Dendritic cell treated with granulocyte-macrophage colony-stimulating factor and Interleukin-4, amounts not matched to agents 40 ng/mL and 50 ng/mL, for 4 days (primary cell): Measurements from ENCODE around the gene MAP3K2.

Source experiments
- H3K27ac Mint-ChIP-seq: one replicate; pipeline ENCODE4 v1.8.0; 2022; ENCODE audit warnings: mild to moderate bottlenecking, mixed read lengths
- H3K27me3 Mint-ChIP-seq: one replicate; pipeline ENCODE4 v1.8.0; 2022; ENCODE audit warnings: mild to moderate bottlenecking, mixed read lengths
- H3K36me3 Mint-ChIP-seq: one replicate; pipeline ENCODE4 v1.8.0; 2022; ENCODE audit warnings: low read depth, mixed read lengths
- H3K4me1 Mint-ChIP-seq: one replicate; pipeline ENCODE4 v1.8.0; 2022; ENCODE audit warnings: low read depth, mixed read lengths
- H3K4me3 Mint-ChIP-seq: one replicate; pipeline ENCODE4 v1.8.0; 2022; ENCODE audit warnings: mild to moderate bottlenecking, moderate library complexity, mixed read lengths
- H3K9me3 Mint-ChIP-seq: one replicate; pipeline ENCODE4 v1.8.0; 2022; ENCODE audit warnings: mixed read lengths
- intact Hi-C: fragments of 100-400 bp; cut with micrococcal nuclease; formaldehyde crosslinking; loops from one replicate; pipeline ENCODE4 v1.15.0; 2022

Gene MAP3K2

DNA sequence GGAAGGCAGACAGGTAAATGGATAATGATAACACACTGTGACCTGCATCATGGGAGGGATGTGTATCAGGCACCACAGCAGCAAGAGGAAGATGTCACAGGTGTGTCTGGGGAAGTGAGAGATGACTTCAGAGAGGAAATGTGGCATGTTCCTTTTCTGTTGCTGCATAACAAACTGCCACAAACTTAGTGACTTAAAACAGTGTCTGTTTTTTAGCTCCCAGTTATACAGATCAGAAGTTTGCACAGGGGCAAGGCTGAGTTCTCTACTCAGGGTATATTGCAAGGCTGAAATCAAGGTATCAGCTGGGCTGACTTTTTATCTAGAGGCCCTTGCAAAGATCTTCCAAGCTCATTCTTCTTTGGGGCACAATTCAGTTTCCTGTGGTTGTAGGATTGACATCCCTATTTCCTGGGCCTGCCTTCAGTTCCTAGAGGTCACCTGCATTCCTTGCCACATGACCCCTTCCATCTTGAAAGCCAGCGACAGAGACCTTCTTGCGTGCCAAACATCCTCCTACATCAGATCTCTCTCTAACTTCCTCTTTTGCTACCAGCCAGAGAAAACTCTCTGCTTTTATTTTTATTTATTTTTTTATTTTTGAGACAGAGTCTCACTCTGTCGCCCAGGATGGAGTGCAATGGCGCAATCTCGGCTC lies 2.1 kb upstream of the MAP3K2 start:
- Mint-ChIP-seq H3K27ac (peak overlapping the region; percentile 97), H3K4me3 (peak overlapping the region; percentile 54), H3K36me3 (peaks cover 11% of the 10 kb centered on the region), H3K27me3 (no peaks in the 10 kb centered on the region), H3K9me3 (peaks cover 6% of the 10 kb centered on the region), H3K4me1 (peaks cover 57% of the 10 kb centered on the region)
- intact Hi-C loops, result loop anchor here (2.0 kb wide), 1 partner anchor 15 kb away; no protein-coding TSS in a partner anchor

DNA sequence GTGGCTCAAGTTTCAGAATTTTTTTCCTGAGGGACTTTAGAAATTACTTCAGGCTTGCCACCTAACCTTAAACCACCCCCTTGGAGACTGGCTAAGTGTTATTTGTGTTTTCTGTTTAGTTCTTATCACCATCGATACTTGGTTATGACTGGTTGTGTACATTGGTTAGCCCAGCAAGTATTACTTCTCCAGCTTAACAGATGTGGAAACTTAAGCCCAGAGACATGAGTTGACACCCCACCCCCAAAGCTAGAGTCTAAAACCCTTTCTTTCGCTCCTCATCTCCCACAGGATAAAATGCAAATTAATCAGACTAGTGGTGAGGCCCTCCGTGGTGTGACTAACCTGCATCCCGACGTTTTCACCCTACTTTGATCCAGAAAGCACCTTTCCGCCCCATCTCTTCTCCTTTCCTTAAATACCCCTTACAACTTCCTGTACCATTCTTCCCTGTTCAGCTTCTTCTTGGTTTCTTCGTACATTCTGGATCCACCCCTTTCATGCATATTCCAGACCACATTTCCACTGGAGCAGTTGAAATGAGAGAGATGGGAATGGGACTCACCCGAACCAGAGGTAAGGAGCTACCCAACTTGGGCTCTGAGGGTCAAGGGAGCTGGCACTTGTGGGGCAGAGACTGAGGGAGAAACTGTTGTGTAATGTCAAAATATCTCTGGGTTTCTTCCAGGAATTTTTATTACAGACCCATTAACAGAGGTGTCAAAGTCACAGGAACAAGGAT lies 819 bp upstream of the MAP3K2 start:
- Mint-ChIP-seq H3K27me3 (no peaks in the 10 kb centered on the region), H3K9me3 (no peaks in the 10 kb centered on the region), H3K27ac (peak overlapping the region; percentile 97), H3K36me3 (peaks cover 21% of the 10 kb centered on the region), H3K4me1 (peaks cover 67% of the 10 kb centered on the region), H3K4me3 (peak overlapping the region; percentile 82)
- intact Hi-C loops, result no loop called here

DNA sequence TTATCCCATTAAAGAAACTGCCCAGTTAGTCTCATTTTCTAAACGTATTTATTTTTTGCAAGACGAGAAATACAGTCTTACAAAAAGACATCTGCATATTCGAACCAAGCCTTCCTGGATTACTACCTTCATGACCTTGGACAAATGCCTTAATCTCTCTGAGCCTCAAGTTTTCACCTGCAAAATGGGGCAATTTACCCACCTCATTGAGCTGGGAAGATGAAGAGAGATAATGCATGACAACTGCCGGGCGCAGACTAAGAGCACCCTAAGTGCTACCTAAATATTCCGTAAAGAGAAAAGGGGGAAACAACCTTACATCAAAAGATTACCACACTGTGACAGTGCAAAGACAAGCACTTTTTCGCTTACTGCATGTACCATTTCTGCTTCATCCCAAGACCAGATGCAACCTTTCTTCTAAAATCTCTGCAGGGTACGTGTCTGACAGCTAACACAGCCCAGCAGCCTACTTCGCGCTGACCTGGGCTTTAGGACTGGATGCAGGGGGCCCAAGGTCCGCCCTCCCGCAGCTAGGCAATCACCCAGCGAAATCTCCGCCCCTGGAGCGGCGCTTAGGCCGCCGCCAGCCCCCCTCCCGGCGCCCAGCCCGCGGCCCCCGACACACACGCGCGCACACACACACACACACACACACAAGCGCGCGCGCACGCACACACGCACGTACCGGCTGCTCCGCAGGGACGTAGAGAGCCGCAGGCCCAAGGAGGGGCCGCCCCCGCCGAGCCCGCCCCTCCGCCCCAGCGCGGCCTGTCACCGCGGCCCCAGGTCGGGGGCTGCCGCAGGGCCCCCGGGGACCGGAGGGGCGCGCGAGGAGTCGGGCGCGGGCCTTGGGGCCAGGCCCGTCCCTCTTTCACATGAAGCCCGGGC lies 766 bp downstream of the MAP3K2 start:
- H3K27me3 Mint-ChIP-seq, result no peaks in the 10 kb centered on the region
- peak overlapping the region; percentile 97 for H3K27ac Mint-ChIP-seq
- intact Hi-C loops, result loop anchor here (1.0 to 2.0 kb wide), 2 partner anchors 24 to 36 kb away; no protein-coding TSS in a partner anchor
- H3K36me3 Mint-ChIP-seq, result peaks cover 33% of the 10 kb centered on the region
- no peaks in the 10 kb centered on the region for H3K9me3 Mint-ChIP-seq
- H3K4me1 Mint-ChIP-seq, result peaks cover 70% of the 10 kb centered on the region
- peak overlapping the region; percentile 80 for H3K4me3 Mint-ChIP-seq

DNA sequence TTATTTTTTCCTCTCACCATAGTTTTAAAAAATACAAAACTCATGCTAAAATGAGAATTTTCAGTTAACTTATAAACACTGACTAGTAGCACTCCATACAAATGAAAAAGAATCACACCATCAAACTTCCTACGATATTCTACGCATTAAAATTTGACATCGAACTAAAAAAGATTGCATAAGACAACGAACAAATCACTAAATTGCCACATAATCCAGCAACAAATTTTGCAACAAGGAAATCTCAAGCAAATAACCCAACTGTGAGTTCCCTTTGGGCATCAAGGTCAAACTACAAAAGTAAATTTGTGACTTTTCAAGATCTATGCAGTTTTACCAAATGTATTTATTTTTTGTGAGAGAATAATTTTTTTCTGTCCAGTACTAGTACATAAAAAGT lies 1.5 kb downstream of the MAP3K2 start:
- Mint-ChIP-seq H3K36me3 (peaks cover 33% of the 10 kb centered on the region), H3K27me3 (no peaks in the 10 kb centered on the region), H3K4me3 (peak overlapping the region; percentile 80), H3K9me3 (no peaks in the 10 kb centered on the region), H3K4me1 (peaks cover 71% of the 10 kb centered on the region), H3K27ac (peak overlapping the region; percentile 97)
- intact Hi-C loops, result loop anchor here (2.0 kb wide), 1 partner anchor 25 kb away; no protein-coding TSS in a partner anchor

DNA sequence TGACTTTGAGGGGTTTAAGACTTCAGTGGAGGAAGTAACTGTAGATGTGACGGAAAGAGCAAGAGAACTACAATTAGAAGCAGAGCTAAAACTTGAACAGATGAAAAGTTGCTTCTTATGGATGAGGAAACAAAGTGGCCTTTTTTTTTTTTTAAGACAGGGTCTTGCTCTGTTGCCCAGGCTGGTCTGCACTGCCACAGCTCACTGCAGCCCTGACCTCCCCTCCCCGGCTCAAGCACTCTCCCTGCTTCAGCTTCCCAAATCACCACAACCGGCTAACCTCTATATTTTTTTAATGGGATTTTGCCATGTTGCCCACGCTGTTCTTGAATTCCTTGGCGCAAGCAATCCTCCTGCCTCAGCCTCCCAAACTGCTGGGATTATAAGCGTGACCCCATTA lies 3.2 kb downstream of the MAP3K2 start:
- H3K27ac Mint-ChIP-seq, result no peak overlapping the region
- no peaks in the 10 kb centered on the region for H3K27me3 Mint-ChIP-seq
- H3K4me3 Mint-ChIP-seq, result no peak overlapping the region
- H3K9me3 Mint-ChIP-seq, result no peaks in the 10 kb centered on the region
- H3K4me1 Mint-ChIP-seq, result peaks cover 65% of the 10 kb centered on the region
- intact Hi-C loops, result no loop called here
- H3K36me3 Mint-ChIP-seq, result peaks cover 33% of the 10 kb centered on the region

DNA sequence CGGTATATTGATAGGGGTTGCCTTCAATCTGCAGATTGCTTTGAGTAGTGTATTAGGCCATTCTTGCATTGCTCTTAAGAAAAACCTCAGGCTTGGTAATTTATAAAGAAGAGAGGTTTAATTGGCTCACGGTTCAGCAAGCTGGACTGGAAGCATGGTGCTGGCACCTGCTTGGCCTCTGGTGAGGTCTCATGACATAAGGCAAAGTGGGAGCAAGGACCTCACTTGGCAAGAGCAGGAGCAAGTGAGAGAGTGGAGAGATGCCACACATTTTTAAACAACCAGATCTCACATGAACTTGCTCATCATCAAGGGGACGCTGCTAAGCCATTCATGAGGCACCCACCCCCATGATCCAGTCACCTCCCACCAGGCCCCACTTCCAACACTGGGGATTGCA lies 4.9 kb downstream of the MAP3K2 start:
- intact Hi-C loops, result no loop called here
- no peaks in the 10 kb centered on the region for H3K27me3 Mint-ChIP-seq
- peaks cover 33% of the 10 kb centered on the region for H3K36me3 Mint-ChIP-seq
- peaks cover 59% of the 10 kb centered on the region for H3K4me1 Mint-ChIP-seq
- H3K27ac Mint-ChIP-seq, result peak overlapping the region; percentile 51
- H3K9me3 Mint-ChIP-seq, result no peaks in the 10 kb centered on the region
- no peak overlapping the region for H3K4me3 Mint-ChIP-seq

DNA sequence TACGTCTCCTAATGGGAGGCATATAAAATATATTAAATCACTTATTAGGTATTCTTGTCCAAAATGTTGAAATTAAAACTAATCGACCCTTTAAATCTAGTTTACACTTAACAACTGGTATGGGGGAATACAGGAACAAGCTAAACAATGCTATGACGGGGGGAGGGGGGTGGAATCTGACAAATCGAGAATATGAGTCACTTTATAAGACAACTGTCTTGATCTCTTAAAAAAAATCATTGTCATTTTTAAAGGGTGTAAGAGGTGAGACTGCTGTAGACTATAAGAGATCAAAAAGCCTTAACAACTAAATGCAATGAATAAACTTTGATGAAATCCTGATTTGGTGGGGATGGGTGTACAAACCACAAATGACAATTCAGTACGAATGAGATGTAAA lies 6.0 kb downstream of the MAP3K2 start:
- Mint-ChIP-seq H3K27ac (no peak overlapping the region), H3K36me3 (peaks cover 27% of the 10 kb centered on the region), H3K4me3 (no peak overlapping the region), H3K4me1 (peaks cover 64% of the 10 kb centered on the region), H3K9me3 (no peaks in the 10 kb centered on the region), H3K27me3 (no peaks in the 10 kb centered on the region)
- intact Hi-C loops, result no loop called here

DNA sequence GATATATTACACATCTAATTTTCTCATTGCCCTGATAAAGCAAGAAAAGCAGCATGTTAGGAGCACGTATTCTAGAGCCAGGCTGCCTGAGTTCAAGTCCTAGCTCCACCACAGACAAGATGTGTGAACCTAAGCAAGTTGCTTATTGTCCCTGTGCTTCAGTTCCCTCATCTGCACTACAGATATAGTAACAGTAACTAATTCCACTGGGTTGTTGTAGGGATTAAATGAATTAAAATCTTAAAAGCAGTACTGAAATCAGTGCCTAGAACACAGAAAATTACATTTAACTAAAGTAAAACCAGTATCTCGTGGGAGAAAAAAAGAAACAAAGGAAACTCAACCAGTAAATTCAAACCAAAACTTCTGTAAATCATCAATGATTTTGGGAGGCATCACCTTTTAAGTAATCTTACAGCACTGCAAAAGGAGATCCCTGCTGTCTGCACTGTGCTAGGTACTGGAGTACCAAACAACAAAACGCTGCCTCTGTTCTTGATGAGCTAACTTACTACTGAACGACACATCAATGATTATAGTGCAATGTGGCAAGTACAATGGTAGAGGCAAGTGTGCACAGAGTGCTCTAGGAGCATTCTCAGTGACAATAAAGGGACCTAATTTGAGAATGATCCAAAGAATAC lies 7.9 kb downstream of the MAP3K2 start:
- peaks cover 27% of the 10 kb centered on the region for H3K36me3 Mint-ChIP-seq
- intact Hi-C loops, result no loop called here
- no peak overlapping the region for H3K27ac Mint-ChIP-seq
- peaks cover 61% of the 10 kb centered on the region for H3K4me1 Mint-ChIP-seq
- no peak overlapping the region for H3K4me3 Mint-ChIP-seq
- no peaks in the 10 kb centered on the region for H3K9me3 Mint-ChIP-seq
- no peaks in the 10 kb centered on the region for H3K27me3 Mint-ChIP-seq

DNA sequence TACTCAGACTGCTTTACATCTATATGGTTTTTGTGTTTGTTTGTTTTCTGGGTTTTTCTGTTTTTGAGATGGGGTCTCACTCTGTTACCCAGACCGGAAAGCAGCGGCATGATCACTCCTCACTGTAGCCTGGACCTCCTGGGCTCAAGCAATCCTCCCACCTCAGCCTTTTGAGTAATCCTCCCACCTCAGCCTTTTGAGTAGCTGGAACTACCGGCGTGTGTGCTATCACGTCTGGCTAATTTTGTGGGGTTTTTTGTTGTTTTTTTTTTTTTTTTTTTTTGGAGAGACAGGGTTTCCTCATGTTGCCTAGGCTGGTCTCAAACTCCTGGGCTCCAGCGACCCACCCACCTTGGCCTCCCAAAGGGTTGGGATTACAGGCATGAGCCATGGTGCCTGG lies 9.1 kb downstream of the MAP3K2 start:
- H3K9me3 Mint-ChIP-seq, result peaks cover 9% of the 10 kb centered on the region
- H3K4me3 Mint-ChIP-seq, result no peak overlapping the region
- peaks cover 26% of the 10 kb centered on the region for H3K36me3 Mint-ChIP-seq
- H3K4me1 Mint-ChIP-seq, result peaks cover 61% of the 10 kb centered on the region
- intact Hi-C loops, result no loop called here
- no peaks in the 10 kb centered on the region for H3K27me3 Mint-ChIP-seq
- no peak overlapping the region for H3K27ac Mint-ChIP-seq

DNA sequence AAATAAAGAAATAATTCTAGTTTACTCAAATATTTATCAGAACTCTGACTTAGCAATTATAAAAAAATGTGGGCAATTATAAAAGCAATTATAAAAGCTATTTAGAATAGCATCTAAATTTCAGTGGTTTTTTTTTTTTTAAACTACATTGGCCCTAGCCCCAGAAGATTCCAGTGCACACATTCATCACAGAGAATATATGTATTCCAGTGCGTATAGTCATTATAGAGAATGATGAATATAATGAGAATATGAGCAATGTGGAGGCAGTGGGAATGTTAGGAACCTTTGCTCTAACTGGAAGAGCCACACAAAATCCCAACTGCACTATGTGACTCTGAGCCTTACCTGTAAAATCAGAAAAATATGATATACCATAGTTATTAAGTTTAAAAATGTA lies 10.5 kb downstream of the MAP3K2 start:
- Mint-ChIP-seq H3K27ac (peak overlapping the region; percentile 69), H3K27me3 (no peaks in the 10 kb centered on the region), H3K4me3 (no peak overlapping the region), H3K4me1 (peaks cover 47% of the 10 kb centered on the region), H3K9me3 (peaks cover 15% of the 10 kb centered on the region), H3K36me3 (peaks cover 18% of the 10 kb centered on the region)
- intact Hi-C loops, result no loop called here

DNA sequence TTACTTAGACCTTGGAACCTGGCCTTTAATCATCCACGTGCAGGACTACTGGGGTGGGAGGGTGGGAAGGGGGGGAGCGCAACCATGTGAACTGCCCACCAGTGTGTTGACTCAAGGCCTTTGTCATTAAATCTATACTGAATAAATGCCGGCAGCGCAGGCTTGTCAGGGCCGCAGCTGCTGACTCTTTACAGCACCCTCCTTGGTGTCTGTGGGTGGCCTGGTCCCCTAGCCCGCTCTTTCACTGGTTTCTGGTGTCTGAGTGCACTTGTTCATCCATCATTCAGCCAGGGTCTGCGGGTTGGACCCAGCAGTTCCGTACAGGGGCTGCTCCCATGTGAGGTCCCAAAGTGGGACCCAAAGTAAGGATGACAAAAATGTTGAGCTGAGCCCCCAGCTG lies 11.5 kb downstream of the MAP3K2 start:
- intact Hi-C loops, result no loop called here
- H3K27ac Mint-ChIP-seq, result no peak overlapping the region
- H3K4me3 Mint-ChIP-seq, result no peak overlapping the region
- no peaks in the 10 kb centered on the region for H3K27me3 Mint-ChIP-seq
- peaks cover 15% of the 10 kb centered on the region for H3K9me3 Mint-ChIP-seq
- peaks cover 18% of the 10 kb centered on the region for H3K36me3 Mint-ChIP-seq
- peaks cover 47% of the 10 kb centered on the region for H3K4me1 Mint-ChIP-seq

DNA sequence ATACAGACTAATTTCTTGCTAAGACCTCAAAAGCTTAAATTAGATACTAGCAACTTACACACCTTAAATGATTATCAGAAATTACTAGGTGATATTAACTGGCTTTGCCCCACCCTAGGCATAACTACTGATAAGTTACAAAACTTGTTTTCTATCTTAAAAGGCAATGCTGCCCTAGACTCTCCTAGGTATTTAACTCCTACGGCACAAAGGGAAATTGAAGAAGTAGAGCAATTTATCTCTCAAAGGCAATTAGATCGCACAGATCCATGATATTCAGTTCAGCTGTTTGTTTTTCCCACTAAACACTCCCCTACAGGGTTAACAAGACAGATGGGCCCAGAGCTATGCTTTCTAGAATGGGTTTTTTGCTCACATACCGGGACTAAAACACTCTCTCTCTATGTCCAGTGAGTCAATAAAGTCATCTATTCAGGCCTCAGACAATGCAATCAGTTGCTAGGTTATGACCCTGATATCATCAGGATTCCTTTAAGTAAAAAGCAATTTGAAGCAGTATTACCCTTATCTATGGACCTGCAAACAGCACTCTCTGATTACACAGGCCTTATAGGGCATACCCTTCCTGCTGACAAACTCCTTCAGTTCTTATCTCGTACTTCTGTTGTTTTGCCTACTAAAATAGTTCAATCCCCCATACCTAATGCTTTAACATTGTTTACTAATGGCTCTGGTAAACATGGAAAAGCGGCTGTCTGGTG lies 14.3 kb downstream of the MAP3K2 start:
- peaks cover 51% of the 10 kb centered on the region for H3K4me1 Mint-ChIP-seq
- H3K27ac Mint-ChIP-seq, result no peak overlapping the region
- peaks cover 28% of the 10 kb centered on the region for H3K36me3 Mint-ChIP-seq
- H3K9me3 Mint-ChIP-seq, result peaks cover 15% of the 10 kb centered on the region
- H3K27me3 Mint-ChIP-seq, result no peaks in the 10 kb centered on the region
- no peak overlapping the region for H3K4me3 Mint-ChIP-seq
- intact Hi-C loops, result no loop called here

DNA sequence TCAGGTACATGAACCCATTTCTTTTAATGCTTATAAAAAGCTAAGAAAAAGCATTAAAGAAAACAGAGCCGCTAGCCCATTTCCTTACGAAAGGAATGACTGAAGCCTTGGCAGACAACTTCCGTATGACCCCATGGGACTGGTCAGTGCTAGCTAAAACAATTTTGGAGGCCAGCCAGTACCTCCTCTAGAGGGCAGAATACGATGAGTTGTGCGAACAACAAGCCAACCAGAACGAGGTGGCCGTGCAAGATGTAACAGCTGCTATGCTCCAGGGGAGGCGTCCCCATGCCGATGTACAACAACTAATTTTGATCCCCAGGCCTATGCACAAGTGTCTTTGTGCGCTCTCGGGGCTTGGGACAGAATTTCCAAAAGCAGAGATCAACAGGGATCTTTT lies 16.7 kb downstream of the MAP3K2 start:
- Mint-ChIP-seq H3K36me3 (peaks cover 22% of the 10 kb centered on the region), H3K4me1 (peaks cover 41% of the 10 kb centered on the region)

More for the DNA sequence above, 16.7 kb downstream of the MAP3K2 start:
- H3K27me3 Mint-ChIP-seq, result no peaks in the 10 kb centered on the region
- intact Hi-C loops, result no loop called here
- no peak overlapping the region for H3K4me3 Mint-ChIP-seq
- peaks cover 15% of the 10 kb centered on the region for H3K9me3 Mint-ChIP-seq
- no peak overlapping the region for H3K27ac Mint-ChIP-seq
